ENCODE measurements around the gene TDRD9. TPM values are rescaled to one million over a fixed set of nuclear protein-coding genes. Genes with fewer than 3 reads are reported as not detected.

TDRD9 gene
- total RNA-seq, 4 donors from 2014 or later, result 2.0 to 3.2 (median 2.6) TPM

DNA sequence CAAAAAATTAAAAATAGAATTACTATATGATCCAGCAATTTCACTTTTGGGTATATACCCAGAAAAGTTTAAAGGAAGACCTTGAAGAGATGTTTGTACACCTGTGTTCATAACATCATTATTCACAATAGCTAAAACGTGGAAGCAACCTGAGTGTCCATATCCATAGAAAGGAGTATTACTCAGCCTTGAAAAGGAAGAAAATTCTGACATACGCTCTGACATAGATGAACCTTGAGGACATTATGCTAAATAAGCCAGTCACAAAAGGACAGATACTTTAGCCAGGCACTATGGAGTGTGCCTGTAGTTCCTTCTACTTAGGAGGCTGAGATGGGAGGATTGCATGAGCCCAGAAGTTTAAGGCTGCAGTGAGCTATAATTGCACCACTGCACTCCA, 20.2 kb downstream of the TDRD9 start:
- intact Hi-C loops (cut with DNase I), result no loop called here
- no peak overlapping the region for H3K4me3 ChIP-seq
- H3K36me3 ChIP-seq, result no peaks in the 10 kb centered on the region
- no peak overlapping the region for H3K27ac ChIP-seq (replicated peaks in 1 of 4)
- H3K4me1 ChIP-seq, result no peaks in the 10 kb centered on the region
- no peak for DNase-seq (ENCODE audit: extremely low spot score)
- H3K9me3 ChIP-seq, result peaks cover 0 to 5% (median 2%) of the 10 kb centered on the region in 4 donors
- H3K27me3 ChIP-seq, result peaks cover 0 to 22% (median 0%) of the 10 kb centered on the region in 4 donors
- WGBS, result 77% methylated on average over 2 of the region's 2 CpGs
- TF ChIP-seq POLR2AphosphoS5 (IDR thresholded peaks at IDR 0.05) (no peak), POLR2A (IDR thresholded peaks at IDR 0.05; ENCODE audit: low read depth) (no peak), EP300 (IDR thresholded peaks at IDR 0.05) (no peak)
- TF ChIP-seq, protein P1, sequence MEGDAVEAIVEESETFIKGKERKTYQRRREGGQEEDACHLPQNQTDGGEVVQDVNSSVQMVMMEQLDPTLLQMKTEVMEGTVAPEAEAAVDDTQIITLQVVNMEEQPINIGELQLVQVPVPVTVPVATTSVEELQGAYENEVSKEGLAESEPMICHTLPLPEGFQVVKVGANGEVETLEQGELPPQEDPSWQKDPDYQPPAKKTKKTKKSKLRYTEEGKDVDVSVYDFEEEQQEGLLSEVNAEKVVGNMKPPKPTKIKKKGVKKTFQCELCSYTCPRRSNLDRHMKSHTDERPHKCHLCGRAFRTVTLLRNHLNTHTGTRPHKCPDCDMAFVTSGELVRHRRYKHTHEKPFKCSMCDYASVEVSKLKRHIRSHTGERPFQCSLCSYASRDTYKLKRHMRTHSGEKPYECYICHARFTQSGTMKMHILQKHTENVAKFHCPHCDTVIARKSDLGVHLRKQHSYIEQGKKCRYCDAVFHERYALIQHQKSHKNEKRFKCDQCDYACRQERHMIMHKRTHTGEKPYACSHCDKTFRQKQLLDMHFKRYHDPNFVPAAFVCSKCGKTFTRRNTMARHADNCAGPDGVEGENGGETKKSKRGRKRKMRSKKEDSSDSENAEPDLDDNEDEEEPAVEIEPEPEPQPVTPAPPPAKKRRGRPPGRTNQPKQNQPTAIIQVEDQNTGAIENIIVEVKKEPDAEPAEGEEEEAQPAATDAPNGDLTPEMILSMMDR (IDR thresholded peaks at IDR 0.05), result no peak

DNA sequence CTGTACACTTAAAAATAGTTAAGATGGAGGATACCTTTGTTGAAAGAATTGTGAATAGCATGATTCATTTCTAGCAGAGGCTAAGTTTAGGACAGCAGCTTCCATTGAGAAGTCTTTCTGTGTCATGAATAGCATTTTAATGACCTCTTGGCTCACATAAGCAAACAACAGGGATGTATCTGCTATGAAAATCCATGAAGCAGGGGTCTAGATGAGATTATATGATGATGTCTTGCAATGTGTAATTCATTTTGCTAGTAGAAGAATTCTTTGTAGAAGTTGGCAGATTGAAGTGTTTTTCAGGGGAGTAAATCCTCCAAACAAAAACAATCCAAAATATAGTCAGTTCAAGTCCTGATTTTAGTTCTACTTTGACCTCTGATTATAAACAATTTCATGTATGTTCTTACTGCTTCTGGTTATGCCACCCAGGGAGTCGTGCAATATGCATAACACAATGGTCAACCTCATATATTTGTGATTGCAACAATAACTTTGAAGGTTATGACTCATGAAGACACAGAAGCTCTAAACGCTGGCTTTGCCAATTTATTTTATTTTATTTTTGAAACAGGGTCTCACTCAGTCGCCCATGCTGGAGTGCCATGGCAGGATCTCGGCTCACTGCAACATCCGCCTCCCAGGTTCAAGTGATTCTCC, 21.0 kb downstream of the TDRD9 start:
- Histone ChIP-seq H3K27ac (replicated peaks in 1 of 4) (no peak overlapping the region), H3K36me3 (no peaks in the 10 kb centered on the region), H3K4me1 (no peaks in the 10 kb centered on the region), H3K27me3 (peaks cover 0 to 18% (median 0%) of the 10 kb centered on the region in 4 donors), H3K9me3 (peaks cover 0 to 5% (median 2%) of the 10 kb centered on the region in 4 donors), H3K4me3 (no peak overlapping the region)
- 71% methylated on average over 5 of the region's 5 CpGs for WGBS
- intact Hi-C loops (cut with DNase I), result no loop called here
- DNase-seq (ENCODE audit: extremely low spot score), result no peak
- TF ChIP-seq, protein P1 (IDR thresholded peaks at IDR 0.05), result no peak
- no peak for TF ChIP-seq POLR2A (IDR thresholded peaks at IDR 0.05; ENCODE audit: low read depth)
- no peak for TF ChIP-seq EP300 (IDR thresholded peaks at IDR 0.05)
- no peak for TF ChIP-seq POLR2AphosphoS5 (IDR thresholded peaks at IDR 0.05)

GRCh38 chr14:103960457-103961055, 32.3 kb downstream of the TDRD9 start:
- no peaks in the 10 kb centered on the region for H3K9me3 ChIP-seq
- 48% methylated on average over 11 of the region's 11 CpGs for WGBS
- peaks cover 0 to 8% (median 2%) of the 10 kb centered on the region in 4 donors for H3K4me1 ChIP-seq
- DNase-seq (ENCODE audit: extremely low spot score), result no peak
- no peak overlapping the region for H3K4me3 ChIP-seq
- intact Hi-C loops (cut with DNase I), result no loop called here
- H3K36me3 ChIP-seq, result no peaks in the 10 kb centered on the region
- no peak for TF ChIP-seq EP300 (IDR thresholded peaks at IDR 0.05)
- TF ChIP-seq, protein P1 (IDR thresholded peaks at IDR 0.05), result no peak
- TF ChIP-seq POLR2AphosphoS5 (IDR thresholded peaks at IDR 0.05), result no peak
- TF ChIP-seq POLR2A (IDR thresholded peaks at IDR 0.05; ENCODE audit: low read depth), result no peak
- H3K27ac ChIP-seq (replicated peaks in 1 of 4), result no peak overlapping the region
- no peaks in the 10 kb centered on the region for H3K27me3 ChIP-seq

DNA sequence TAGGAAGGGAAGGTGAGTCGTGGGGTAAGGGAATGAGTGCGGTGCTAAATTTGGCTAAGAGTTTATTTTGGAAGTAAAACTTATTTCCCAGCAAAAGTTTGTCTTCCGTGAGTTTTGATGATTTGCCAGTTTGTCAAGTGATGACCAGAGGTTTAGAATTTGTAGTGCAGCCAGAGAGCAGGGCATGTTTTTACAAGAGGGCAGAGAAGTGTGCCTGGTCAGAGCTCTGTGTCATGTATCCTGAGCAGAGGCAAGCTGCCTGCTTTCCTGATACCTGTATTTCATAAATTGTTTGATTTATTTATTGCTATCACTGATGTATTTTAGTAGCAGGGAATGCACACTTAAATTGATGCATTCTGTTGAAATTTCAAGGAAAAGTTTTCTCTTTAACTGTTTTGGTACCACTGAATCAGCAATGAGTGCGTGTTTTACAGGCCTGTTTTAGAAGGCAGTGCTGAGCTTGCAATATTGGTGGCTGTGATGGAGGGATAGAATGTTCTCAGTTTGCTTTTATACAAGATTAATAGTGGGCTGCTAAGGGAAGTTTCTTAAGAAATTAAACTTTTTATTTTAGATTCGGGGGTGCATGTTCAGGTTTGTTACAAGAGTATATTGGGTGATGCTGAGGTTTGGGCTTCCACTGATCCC, 33.8 kb downstream of the TDRD9 start:
- Histone ChIP-seq H3K4me1 (peaks cover 0 to 8% (median 2%) of the 10 kb centered on the region in 4 donors), H3K27me3 (no peaks in the 10 kb centered on the region), H3K36me3 (no peaks in the 10 kb centered on the region), H3K4me3 (no peak overlapping the region), H3K9me3 (no peaks in the 10 kb centered on the region), H3K27ac (replicated peaks in 1 of 4) (peak overlapping the region in 1 of 4 donors; percentile 26)
- no peak for TF ChIP-seq POLR2AphosphoS5 (IDR thresholded peaks at IDR 0.05)
- TF ChIP-seq, protein P1 (IDR thresholded peaks at IDR 0.05), result no peak
- no peak for TF ChIP-seq POLR2A (IDR thresholded peaks at IDR 0.05; ENCODE audit: low read depth)
- TF ChIP-seq EP300 (IDR thresholded peaks at IDR 0.05), result no peak
- intact Hi-C loops (cut with DNase I), result no loop called here
- 68% methylated on average over 5 of the region's 5 CpGs for WGBS
- DNase-seq (ENCODE audit: extremely low spot score), result no peak

All from esophagus muscularis mucosa (tissue), 4 donors.